HG03108 (cell line): ENCODE results near the gene PLEKHF1.
"Not testable (repeated sequence)": the region's sequence is repeated elsewhere in the genome, so short reads cannot be mapped to it uniquely, and the experiment has no call there.

ENCODE experiments used
- ATAC-seq: cut with Tn5 transposase; IDR thresholded peaks from one replicate; pipeline ENCODE4 v1.9.1; 2021; ENCODE audit warnings: moderate library complexity; ENCODE audit not compliant: unreplicated experiment

Gene PLEKHF1

DNA sequence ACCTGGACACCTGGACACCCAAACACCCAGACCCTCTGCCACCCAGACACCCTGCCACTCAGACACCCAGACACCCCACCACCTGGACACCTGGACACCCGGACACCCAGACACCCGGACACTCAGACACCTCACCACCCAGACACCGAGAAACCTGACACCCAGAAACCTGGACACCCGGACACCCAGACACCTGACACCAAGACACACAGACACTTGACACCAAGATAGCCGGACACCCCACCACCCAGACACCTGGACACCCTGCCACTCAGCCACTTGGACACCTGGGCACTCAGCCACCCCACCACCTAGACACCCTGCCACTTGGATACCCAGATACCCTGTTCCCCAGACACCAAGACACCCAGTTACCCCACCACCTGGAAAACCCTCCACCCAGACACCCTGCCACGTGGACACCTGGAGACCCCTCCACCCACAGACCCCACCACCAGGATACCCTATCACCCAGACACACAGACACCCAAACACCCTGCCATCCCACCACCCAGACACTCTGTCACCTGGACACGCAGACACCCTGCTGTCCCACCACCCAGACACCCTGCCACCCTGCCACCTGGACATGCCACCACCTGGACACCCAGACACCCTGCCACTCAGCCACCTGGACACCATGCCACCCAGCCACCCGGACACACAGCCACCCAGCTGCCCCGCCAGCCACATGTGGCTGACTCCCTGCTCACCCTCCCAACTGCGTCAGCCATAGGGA is 32.4 kb downstream of the PLEKHF1 start:
- ATAC-seq = no peak

GRCh38 chr19:29699861-29700260 is 34.6 kb downstream of the PLEKHF1 start:
- no peak for ATAC-seq

- ATAC-seq = no peak
These were observed 35.2 kb downstream of the PLEKHF1 start for GRCh38 chr19:29700498-29700897.

- no peak for ATAC-seq
These were observed 37.1 kb downstream of the PLEKHF1 start for GRCh38 chr19:29702161-29702962.

- no peak for ATAC-seq
These were observed 37.7 kb downstream of the PLEKHF1 start for GRCh38 chr19:29702963-29703320.

- ATAC-seq = peak; percentile 63
These were observed 39.6 kb downstream of the PLEKHF1 start for GRCh38 chr19:29704562-29705558.

DNA sequence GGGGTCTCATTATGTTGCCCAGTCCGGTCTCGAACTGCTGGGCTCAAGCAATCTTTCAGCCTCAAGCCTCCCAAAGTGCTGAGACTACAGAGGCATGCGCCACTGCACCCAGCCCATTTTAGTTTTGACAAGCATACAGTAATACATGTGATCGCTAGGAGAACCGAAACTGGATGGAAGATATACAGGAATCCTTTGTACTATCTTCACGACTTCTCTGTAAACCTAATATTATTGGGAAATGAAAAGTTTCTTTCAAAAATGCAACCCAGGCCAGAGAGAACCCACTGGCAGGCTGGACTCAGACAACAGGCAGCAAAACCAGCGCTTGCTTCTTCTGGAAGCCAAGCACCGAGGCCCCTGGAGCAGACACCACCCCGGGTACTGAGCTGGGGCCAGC is 40.4 kb downstream of the PLEKHF1 start:
- ATAC-seq = no peak

- ATAC-seq = no peak
These were observed 41.4 kb downstream of the PLEKHF1 start for GRCh38 chr19:29706635-29707034.

DNA sequence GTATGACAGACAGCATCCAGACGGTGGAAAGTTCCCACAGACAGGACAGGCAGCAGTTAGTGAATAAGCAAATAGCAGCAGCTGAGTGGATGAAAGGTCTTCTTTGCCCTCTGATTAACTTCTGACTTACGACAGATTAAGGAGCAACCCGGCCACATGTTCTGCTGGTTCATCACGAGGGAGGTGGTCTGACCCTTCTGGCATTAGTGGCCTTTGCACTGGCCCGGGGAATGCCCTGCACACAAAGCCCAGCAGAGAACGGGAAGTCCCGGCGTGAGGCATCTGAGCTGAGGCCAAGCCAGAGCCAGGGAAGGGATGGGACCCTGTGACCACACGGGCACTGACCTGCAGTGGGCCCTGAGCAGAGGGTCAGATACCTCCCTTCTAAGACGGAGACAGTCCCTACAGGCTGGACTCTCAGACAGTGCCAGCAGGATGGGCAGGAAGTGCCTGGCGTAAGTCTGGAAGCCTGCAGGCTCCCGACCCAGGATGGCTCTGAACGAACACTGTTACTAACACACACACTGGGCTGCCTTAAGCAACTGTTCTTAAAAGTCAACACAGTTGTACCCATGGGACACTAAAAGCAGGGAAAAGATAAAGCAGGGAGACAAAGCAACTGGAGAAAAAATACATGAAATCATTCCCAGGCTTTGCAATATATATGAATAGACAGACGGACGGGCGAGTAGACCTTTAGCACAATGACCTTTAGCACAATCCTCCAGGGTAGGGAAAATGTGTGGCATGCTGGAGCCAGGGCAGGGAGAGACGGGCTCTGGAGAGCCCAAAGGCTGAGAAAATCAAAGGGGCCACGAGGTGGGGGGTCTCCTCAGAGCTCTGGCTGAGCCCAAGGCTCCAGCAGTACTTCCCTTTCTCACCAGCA is 43.5 kb downstream of the PLEKHF1 start:
- ATAC-seq = no peak

DNA sequence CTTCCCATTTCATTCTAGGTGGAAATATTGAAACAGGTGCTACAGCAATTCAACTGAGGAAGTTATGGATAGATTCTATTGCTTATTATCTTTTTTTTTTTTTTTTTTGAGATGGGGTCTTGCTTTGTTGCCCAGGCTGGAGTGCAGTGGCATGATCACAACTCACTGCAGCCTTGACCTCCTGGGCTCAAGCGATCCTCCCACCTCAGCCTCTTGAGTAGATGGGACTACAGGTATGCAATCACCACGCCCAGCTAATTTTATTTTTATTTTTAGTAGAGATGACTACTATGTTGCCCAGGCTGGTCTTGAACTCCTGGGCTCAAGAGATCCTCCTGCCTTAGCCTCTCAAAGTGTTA is 44.2 kb downstream of the PLEKHF1 start:
- ATAC-seq = not testable (repeated sequence)

GRCh38 chr19:29711584-29712132 is 46.4 kb downstream of the PLEKHF1 start:
- no peak for ATAC-seq

GRCh38 chr19:29712744-29713516 is 47.7 kb downstream of the PLEKHF1 start:
- no peak for ATAC-seq

DNA sequence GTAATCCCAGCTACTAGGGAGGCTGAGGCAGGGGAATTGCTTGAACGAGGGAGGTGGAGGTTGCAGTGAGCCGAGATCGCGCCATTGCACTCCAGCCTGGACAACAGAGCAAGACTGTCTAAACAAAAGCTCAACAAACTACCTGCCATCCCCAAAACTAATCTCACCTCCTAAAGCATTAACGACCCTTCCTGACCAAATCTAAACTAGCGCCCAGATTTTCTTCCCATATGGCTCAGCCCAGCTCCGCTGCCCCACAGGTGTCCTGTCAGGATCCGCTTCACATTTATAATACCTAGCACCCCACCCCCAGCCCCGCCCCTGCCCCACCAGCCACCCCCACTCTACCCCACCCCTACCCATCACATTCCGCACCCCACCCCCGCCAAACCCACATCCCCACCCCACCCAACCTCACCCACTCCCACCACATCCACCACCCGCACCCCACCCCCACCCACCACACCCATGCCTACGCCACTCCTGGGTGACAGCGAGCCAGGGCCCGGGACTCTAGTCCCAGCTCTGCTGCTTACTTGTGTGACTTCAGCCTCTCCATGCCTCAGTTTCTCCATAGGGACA is 49.2 kb downstream of the PLEKHF1 start:
- ATAC-seq = no peak

DNA sequence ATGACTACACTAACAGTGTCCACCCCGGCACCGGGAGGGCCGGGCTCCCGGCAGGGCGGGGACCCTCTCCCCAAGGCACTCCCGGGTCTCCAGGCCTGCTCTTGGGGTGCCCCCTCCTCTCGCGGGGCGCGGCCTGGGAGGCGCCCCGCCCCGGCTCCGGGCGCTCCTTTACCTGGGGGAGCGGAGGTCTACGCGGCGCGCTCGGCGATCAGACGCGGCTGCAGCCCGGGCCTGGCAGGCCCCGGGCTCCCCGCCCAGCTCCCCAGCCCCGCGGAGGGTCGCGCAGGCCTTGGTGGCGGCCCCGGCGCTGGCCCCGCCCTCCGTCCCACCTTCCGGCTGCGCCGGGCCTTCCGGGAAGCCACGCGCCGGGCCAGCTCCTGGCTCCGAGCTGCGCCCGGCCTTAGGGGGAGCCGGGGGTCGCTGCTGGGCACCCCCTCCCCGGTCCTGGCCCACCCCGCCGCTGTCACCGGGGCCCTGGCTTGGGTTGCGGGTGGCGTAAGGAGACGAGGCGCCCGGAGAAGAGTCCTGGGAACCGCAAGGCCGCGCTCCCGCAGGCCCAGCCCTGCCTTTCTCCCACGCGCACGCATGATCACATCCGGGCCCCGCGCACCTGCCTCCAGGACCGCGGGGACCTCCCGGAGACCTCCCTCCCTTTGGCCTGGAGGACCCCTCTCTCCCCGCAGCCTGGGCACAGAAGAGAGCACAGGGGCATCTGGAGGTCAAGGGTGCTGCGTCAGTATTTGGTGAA is 49.9 kb downstream of the PLEKHF1 start, which contains the start of gene C19orf12:
Gene C19orf12 (minus strand): TSS at position 309 of the 748 bp plus-strand sequence. CDS start 6,848 bp downstream, outside the sequence.
- peak; percentile 79 for ATAC-seq

- ATAC-seq = no peak
These were observed 50.7 kb downstream of the PLEKHF1 start for GRCh38 chr19:29715701-29716581.

GRCh38 chr19:29717051-29717450 is 51.8 kb downstream of the PLEKHF1 start:
- ATAC-seq = no peak

DNA sequence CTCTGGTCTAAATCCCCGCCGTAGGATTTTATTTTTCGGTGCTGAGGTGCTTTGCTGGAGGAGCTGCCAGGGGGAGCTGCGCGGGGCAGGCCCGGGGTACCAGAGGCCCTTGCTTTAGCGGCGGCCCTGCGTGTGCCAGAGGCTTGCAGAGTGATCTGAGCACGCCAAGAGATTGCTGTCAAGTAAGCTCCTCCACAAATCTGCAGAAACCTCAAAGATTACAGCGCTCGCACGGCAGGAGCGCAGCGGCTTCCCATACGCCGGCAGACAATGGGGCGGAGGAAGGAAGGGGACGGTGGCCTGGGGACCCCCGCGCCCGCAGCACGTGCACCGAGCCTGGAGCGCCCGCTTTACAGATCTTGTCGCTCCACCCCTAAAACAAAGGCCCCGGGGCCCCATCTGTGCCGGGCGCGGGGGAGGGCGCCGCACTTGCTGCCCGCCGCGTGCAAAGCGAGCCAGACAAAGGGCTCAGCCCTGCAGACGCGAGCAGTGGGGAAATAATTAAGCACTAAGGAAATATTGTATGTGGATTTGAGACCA is 58.9 kb downstream of the PLEKHF1 start:
- ATAC-seq = no peak
